ENCODE results near the gene XAF1. TPM values are rescaled to one million over a fixed set of nuclear protein-coding genes. Genes with fewer than 3 reads are reported as not detected.

XAF1 gene
- polyA plus RNA-seq, 2 of the 4 experiments (the other 2 are of a cell fraction), result not detected

DNA sequence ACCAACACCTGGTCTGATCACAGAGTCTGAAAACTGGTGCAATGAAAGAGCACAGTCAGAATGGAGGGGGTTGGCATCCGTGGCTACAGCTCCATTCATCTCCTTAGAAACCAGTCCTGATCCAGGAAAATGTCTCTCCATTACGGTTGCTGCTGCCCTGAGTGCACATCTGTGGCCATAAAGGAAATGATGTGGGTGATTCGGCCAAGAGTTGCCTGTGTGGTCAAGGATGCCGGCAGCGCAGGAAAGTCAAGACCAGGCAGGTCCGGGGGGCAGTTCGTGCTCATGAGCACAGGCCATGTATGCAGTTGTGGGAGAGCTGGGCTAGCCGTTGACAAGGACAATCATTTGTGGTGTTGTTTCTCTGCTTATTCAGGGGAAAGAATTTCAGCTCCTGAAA, 5.9 kb downstream of the XAF1 start (continued):
- TF ChIP-seq, protein P1, sequence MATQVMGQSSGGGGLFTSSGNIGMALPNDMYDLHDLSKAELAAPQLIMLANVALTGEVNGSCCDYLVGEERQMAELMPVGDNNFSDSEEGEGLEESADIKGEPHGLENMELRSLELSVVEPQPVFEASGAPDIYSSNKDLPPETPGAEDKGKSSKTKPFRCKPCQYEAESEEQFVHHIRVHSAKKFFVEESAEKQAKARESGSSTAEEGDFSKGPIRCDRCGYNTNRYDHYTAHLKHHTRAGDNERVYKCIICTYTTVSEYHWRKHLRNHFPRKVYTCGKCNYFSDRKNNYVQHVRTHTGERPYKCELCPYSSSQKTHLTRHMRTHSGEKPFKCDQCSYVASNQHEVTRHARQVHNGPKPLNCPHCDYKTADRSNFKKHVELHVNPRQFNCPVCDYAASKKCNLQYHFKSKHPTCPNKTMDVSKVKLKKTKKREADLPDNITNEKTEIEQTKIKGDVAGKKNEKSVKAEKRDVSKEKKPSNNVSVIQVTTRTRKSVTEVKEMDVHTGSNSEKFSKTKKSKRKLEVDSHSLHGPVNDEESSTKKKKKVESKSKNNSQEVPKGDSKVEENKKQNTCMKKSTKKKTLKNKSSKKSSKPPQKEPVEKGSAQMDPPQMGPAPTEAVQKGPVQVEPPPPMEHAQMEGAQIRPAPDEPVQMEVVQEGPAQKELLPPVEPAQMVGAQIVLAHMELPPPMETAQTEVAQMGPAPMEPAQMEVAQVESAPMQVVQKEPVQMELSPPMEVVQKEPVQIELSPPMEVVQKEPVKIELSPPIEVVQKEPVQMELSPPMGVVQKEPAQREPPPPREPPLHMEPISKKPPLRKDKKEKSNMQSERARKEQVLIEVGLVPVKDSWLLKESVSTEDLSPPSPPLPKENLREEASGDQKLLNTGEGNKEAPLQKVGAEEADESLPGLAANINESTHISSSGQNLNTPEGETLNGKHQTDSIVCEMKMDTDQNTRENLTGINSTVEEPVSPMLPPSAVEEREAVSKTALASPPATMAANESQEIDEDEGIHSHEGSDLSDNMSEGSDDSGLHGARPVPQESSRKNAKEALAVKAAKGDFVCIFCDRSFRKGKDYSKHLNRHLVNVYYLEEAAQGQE (IDR thresholded peaks at IDR 0.05), result no peak
- TF ChIP-seq SMC3 (IDR thresholded peaks at IDR 0.05), result no peak
- no peak for TF ChIP-seq ZFP36 (IDR thresholded peaks at IDR 0.05; ENCODE audit: borderline replicate concordance, partially characterized antibody)
- TF ChIP-seq RARB (CRISPR knock-in tag; IDR thresholded peaks at IDR 0.05), result no peak

DNA sequence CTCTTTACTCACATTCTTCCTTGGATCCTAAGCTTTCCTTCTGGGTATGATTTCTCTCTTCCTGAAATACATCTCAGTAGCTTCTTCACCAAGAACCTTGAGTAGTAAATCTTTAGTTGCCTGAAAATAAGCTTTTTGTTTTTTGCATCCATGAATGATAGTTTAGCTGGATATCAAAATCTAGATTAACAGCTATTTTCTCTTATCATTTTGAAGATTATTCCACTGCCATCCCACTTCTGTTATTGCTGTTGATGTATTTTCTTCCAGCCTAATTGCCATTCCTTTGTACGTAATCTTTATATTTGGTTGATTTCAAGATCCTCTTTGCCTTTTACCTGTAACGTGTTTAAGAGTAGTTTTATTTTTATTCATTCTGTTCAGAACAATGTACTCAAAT, 12.6 kb downstream of the XAF1 start:
- DNase-seq (ENCODE audit: low read depth in 1 of 2, low spot score in 1 of 2) (no peak), ATAC-seq (no peak), FAIRE-seq (no peak)
- H3K4me1 ChIP-seq, result no peaks in the 10 kb centered on the region
- 29% methylated on average over 2 of the region's 2 CpGs for WGBS (ENCODE audit: missing lambda C conversion rate)
- H3K4me2 ChIP-seq, result no peak overlapping the region
- no peak overlapping the region for H3K4me3 ChIP-seq
- H3K27ac ChIP-seq, result no peak overlapping the region
- POLR2A ChIA-PET, result no interaction called here
- TF ChIP-seq MAFK (IDR thresholded peaks at IDR 0.05; ENCODE audit: partially characterized antibody), result no peak
- no peak for TF ChIP-seq RFX5 (IDR thresholded peaks at IDR 0.05)
- TF ChIP-seq, protein P2, sequence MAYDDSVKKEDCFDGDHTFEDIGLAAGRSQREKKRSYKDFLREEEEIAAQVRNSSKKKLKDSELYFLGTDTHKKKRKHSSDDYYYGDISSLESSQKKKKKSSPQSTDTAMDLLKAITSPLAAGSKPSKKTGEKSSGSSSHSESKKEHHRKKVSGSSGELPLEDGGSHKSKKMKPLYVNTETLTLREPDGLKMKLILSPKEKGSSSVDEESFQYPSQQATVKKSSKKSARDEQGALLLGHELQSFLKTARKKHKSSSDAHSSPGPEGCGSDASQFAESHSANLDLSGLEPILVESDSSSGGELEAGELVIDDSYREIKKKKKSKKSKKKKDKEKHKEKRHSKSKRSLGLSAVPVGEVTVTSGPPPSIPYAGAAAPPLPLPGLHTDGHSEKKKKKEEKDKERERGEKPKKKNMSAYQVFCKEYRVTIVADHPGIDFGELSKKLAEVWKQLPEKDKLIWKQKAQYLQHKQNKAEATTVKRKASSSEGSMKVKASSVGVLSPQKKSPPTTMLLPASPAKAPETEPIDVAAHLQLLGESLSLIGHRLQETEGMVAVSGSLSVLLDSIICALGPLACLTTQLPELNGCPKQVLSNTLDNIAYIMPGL (CRISPR knock-in tag; IDR thresholded peaks at IDR 0.05; ENCODE audit: borderline replicate concordance), result no peak
- TF ChIP-seq, protein P3, sequence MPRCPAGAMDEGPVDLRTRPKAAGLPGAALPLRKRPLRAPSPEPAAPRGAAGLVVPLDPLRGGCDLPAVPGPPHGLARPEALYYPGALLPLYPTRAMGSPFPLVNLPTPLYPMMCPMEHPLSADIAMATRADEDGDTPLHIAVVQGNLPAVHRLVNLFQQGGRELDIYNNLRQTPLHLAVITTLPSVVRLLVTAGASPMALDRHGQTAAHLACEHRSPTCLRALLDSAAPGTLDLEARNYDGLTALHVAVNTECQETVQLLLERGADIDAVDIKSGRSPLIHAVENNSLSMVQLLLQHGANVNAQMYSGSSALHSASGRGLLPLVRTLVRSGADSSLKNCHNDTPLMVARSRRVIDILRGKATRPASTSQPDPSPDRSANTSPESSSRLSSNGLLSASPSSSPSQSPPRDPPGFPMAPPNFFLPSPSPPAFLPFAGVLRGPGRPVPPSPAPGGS (IDR thresholded peaks at IDR 0.05), result no peak
- TF ChIP-seq SREBF2 (IDR thresholded peaks at IDR 0.05), result no peak
- TF ChIP-seq, protein P4, sequence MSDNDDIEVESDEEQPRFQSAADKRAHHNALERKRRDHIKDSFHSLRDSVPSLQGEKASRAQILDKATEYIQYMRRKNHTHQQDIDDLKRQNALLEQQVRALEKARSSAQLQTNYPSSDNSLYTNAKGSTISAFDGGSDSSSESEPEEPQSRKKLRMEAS (IDR thresholded peaks at IDR 0.05), result no peak
- no peak for TF ChIP-seq HOXB13 (CRISPR knock-in tag; IDR thresholded peaks at IDR 0.05; ENCODE audit: low read depth)
- TF ChIP-seq KDM1A (IDR thresholded peaks at IDR 0.05; ENCODE audit: low read depth), result no peak
- TF ChIP-seq TFCP2L1 (CRISPR knock-in tag; IDR thresholded peaks at IDR 0.05), result no peak
- TF ChIP-seq KDM5A (IDR thresholded peaks at IDR 0.05), result no peak
- no peak for TF ChIP-seq RAD21 (conservative IDR thresholded peaks at IDR 0.05 in 1 of 2, IDR thresholded peaks at IDR 0.05 in 1 of 2)
- no peak for TF ChIP-seq NPAS2 (CRISPR knock-in tag; IDR thresholded peaks at IDR 0.05; ENCODE audit: borderline replicate concordance)
- no peak for TF ChIP-seq HDAC2 (IDR thresholded peaks at IDR 0.05)
- no peak for TF ChIP-seq NFE2L2 (conservative IDR thresholded peaks at IDR 0.05; ENCODE audit: low read length)
- no peak for TF ChIP-seq CEBPB (IDR thresholded peaks at IDR 0.05)
- TF ChIP-seq EHMT2 (IDR thresholded peaks at IDR 0.05; ENCODE audit: low read depth), result no peak
- TF ChIP-seq RARB (CRISPR knock-in tag; IDR thresholded peaks at IDR 0.05), result no peak
- TF ChIP-seq GATA3 (IDR thresholded peaks at IDR 0.05; ENCODE audit: borderline replicate concordance), result no peak
- no peak for TF ChIP-seq FOSB (CRISPR knock-in tag; IDR thresholded peaks at IDR 0.05)
- TF ChIP-seq HEYL (CRISPR knock-in tag; IDR thresholded peaks at IDR 0.05), result no peak
- CTCF ChIA-PET, result no interaction called here
- peaks cover 36% of the 10 kb centered on the region; the same call in 2 of the 3 replicates for H3K9me3 ChIP-seq

Data from A549 (cell line).